Natural killer cell (primary cell): Measurements from ENCODE around the gene BICC1. TPM values are rescaled to one million over a fixed set of nuclear protein-coding genes. Genes with fewer than 3 reads are reported as not detected.

Experiments used
- ATAC-seq, 3 donors: fragments of 150-1000 bp in 2 of 3; fragments of 200-7000 bp in 1 of 3; cut with Tn5 transposase; 1 replicate in 1 of 3; 2 replicates in 2 of 3; pipeline ENCODE4 v1.10.0; 2021; ENCODE audit warnings: mild to moderate bottlenecking in 2 of 3, moderate library complexity in 2 of 3
- DNase-seq, 2 donors: peaks; one replicate each; pipeline versions ENCODE4 v3.0.0 to v3.0.0-alpha.2; 2013 to 2021; ENCODE audit warnings: mixed read lengths in 1 of 2
- H3K27ac ChIP-seq: one replicate; pipeline ENCODE4 v1.5.1; 2013; ENCODE audit warnings: mild to moderate bottlenecking, low read length
- H3K27me3 ChIP-seq: one replicate; pipeline ENCODE4 v1.6.1; 2013; ENCODE audit warnings: low read length; ENCODE audit not compliant: control insufficient read depth, insufficient read depth
- H3K36me3 ChIP-seq: one replicate; pipeline ENCODE4 v1.6.1; 2013; ENCODE audit warnings: low read length; ENCODE audit not compliant: control insufficient read depth, insufficient read depth
- H3K4me1 ChIP-seq: one replicate; pipeline ENCODE4 v1.6.1; 2013; ENCODE audit warnings: low read length; ENCODE audit not compliant: control insufficient read depth, insufficient read depth
- H3K4me3 ChIP-seq: one replicate; pipeline ENCODE4 v1.5.1; 2013; ENCODE audit warnings: low read length
- H3K9me3 ChIP-seq: one replicate; pipeline ENCODE4 v1.6.1; 2013; ENCODE audit warnings: low read length; ENCODE audit not compliant: control insufficient read depth, insufficient read depth
- H3K27ac Mint-ChIP-seq, 2 donors: one replicate each; pipeline ENCODE4 v1.8.0; 2022; ENCODE audit warnings: mild to moderate bottlenecking in 2 of 2, mixed read lengths in 2 of 2, moderate library complexity in 1 of 2
- H3K27me3 Mint-ChIP-seq, 2 donors: one replicate each; pipeline ENCODE4 v1.8.0; 2022; ENCODE audit warnings: low read depth in 2 of 2, mixed read lengths in 2 of 2
- H3K36me3 Mint-ChIP-seq: one replicate; pipeline ENCODE4 v1.8.0; 2022; ENCODE audit warnings: mixed read lengths
- H3K4me1 Mint-ChIP-seq, 2 donors: one replicate each; pipeline ENCODE4 v1.8.0; 2022; ENCODE audit warnings: mixed read lengths in 2 of 2
- H3K4me3 Mint-ChIP-seq: one replicate; pipeline ENCODE4 v1.8.0; 2022; ENCODE audit warnings: mild to moderate bottlenecking, moderate library complexity, mixed read lengths
- H3K9me3 Mint-ChIP-seq, 2 donors: one replicate each; pipeline ENCODE4 v1.8.0; 2022; ENCODE audit warnings: mixed read lengths in 2 of 2
- WGBS: methylation state at CpG from one replicate; pipeline ENCODE4 v1.1.7; 2013; ENCODE audit warnings: missing lambda C conversion rate; ENCODE audit not compliant: insufficient coverage; 5-methylcytosine and 5-hydroxymethylcytosine counted together
- intact Hi-C: fragments of 100-400 bp; cut with micrococcal nuclease; formaldehyde crosslinking; loops from one replicate; pipeline ENCODE4 v1.14.2; 2022
- total RNA-seq, 4 donors: library from RNA; stranded (reverse); fragments of 120-200 nt in 1 of 4; gene quantifications; one replicate each; pipeline versions ENCODE4 v1.2.3 to v1.2.4, GENCODE V29; 2013 to 2022
- TF ChIP-seq, protein P1 (sequence below): fragments of 200-600 bp; IDR thresholded peaks from one replicate; pipeline ENCODE4 v1.8.0; 2022; ENCODE audit warnings: antibody characterized with exemption

The BICC1 gene
- total RNA-seq, 3 donors from 2014 or later (not counting 1 experiment from before 2014, with no cell fraction given) = 0.14 TPM; not detected in 2

DNA sequence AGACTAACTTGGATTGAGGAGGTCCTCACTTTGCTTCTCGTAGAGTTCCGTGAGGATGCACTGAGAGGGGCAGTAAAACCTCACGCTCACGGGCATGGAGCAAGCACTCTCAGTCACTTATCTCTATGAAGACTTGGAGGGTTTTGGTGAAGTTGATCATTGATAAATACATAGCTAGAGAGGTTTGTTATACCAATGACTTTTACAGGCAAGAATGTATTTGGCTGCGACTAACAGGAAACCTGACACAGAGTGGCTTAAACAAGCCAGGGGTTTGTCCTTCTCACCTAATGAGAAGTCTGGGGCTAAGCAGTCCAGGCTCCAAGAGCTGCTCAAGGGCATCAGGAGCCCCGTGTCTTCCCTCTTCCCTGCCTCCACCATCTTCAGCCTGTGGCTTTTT lies 6.1 kb downstream of the BICC1 start:
- intact Hi-C loops = no loop called here
- ATAC-seq (no peak), DNase-seq (no peak)
- peaks cover 0 to 8% of the 10 kb centered on the region in 2 donors for H3K27me3 Mint-ChIP-seq
- H3K27ac ChIP-seq = no peak overlapping the region
- H3K27me3 ChIP-seq = peaks cover 6% of the 10 kb centered on the region
- no peaks in the 10 kb centered on the region for H3K9me3 ChIP-seq
- 83% methylated on average over 6 of the region's 6 CpGs for WGBS
- no peak overlapping the region for H3K4me3 Mint-ChIP-seq
- H3K9me3 Mint-ChIP-seq = peaks cover 0 to 4% of the 10 kb centered on the region in 2 donors
- no peak overlapping the region for H3K4me3 ChIP-seq
- TF ChIP-seq, protein P1, sequence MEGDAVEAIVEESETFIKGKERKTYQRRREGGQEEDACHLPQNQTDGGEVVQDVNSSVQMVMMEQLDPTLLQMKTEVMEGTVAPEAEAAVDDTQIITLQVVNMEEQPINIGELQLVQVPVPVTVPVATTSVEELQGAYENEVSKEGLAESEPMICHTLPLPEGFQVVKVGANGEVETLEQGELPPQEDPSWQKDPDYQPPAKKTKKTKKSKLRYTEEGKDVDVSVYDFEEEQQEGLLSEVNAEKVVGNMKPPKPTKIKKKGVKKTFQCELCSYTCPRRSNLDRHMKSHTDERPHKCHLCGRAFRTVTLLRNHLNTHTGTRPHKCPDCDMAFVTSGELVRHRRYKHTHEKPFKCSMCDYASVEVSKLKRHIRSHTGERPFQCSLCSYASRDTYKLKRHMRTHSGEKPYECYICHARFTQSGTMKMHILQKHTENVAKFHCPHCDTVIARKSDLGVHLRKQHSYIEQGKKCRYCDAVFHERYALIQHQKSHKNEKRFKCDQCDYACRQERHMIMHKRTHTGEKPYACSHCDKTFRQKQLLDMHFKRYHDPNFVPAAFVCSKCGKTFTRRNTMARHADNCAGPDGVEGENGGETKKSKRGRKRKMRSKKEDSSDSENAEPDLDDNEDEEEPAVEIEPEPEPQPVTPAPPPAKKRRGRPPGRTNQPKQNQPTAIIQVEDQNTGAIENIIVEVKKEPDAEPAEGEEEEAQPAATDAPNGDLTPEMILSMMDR = no peak
- no peaks in the 10 kb centered on the region for H3K36me3 Mint-ChIP-seq
- no peaks in the 10 kb centered on the region for H3K4me1 Mint-ChIP-seq
- peaks cover under 1% of the 10 kb centered on the region for H3K4me1 ChIP-seq
- H3K36me3 ChIP-seq = no peaks in the 10 kb centered on the region
- no peak overlapping the region for H3K27ac Mint-ChIP-seq

DNA sequence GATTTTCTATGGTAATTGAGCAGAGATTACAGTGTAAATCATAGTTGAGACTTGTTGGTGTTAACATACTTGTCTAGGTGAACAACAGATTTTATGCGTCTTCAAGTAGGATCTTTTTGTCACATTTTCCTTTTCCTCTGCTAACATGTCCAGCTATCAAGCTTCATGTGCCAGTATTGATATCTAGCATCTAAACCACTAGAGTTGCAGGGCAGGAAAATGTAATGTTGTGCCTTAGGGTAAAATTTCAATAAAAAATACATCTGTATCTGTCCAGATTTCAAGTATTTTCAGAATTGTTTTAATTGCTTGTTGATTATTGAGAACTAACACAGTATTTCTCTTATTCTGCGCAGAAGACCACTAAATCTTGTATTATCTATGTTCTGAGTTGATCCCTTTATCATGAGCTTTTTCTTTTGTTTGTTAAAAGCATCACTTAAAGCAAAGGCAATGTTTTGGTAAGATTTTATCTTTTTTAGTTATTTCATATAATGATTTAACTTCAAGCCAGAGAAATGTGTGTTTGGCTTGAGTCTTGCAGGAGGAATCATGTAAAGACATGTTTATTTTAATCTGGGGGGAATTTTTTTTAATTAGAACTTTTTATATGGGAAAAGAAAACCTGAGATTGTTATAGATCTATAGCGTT lies 16.5 kb downstream of the BICC1 start:
- intact Hi-C loops = no loop called here
- no peaks in the 10 kb centered on the region for H3K27me3 ChIP-seq
- Mint-ChIP-seq H3K4me3 (no peak overlapping the region), H3K4me1 (no peaks in the 10 kb centered on the region), H3K27ac (no peak overlapping the region), H3K9me3 (peaks cover 0 to 2% of the 10 kb centered on the region in 2 donors), H3K27me3 (no peaks in the 10 kb centered on the region), H3K36me3 (no peaks in the 10 kb centered on the region)
- WGBS = 0% methylated on average over 1 of the region's 3 CpGs
- no peaks in the 10 kb centered on the region for H3K4me1 ChIP-seq
- H3K27ac ChIP-seq = no peak overlapping the region
- no peaks in the 10 kb centered on the region for H3K36me3 ChIP-seq
- ATAC-seq = no peak
- TF ChIP-seq, protein P1 = no peak
- H3K9me3 ChIP-seq = no peaks in the 10 kb centered on the region
- DNase-seq = no peak
- H3K4me3 ChIP-seq = no peak overlapping the region

DNA sequence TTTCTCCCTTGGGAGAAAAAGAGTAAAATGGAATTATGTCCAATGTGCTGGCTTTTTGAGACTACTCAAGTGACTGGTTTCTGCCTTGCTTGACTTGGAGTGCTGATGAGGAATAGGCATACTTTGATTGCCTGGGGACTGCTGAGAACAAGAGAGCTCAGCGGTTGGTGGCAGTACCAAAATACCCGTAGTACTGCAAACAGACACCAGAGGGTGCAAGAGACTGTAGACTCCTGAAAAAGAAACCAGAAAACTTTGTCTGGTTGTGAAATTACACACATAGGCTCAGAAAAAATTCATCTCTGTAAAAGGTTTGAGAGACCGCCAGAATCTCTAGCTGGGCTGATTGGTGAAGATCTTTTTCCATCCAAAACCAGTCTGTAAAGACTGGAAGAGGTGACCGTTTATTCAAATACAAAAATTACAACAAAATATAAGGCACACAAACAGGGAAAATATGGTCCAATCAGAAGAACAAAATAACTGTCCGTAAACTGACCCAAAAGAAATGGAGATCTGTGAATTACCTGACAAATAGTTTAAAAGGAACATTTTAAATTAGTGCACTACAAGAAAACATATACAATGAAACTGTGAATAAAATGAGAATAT lies 18.5 kb downstream of the BICC1 start:
- DNase-seq (peak in 1 of 2 donors; percentile 59), ATAC-seq (peak in 2 of 3 donors; percentile 46 to 77)
- Histone ChIP-seq H3K27ac (no peak overlapping the region), H3K4me1 (no peaks in the 10 kb centered on the region), H3K4me3 (no peak overlapping the region), H3K36me3 (no peaks in the 10 kb centered on the region), H3K27me3 (no peaks in the 10 kb centered on the region), H3K9me3 (no peaks in the 10 kb centered on the region)
- WGBS = 25% methylated on average over 2 of the region's 5 CpGs
- Mint-ChIP-seq H3K4me3 (no peak overlapping the region), H3K27me3 (no peaks in the 10 kb centered on the region), H3K9me3 (peaks cover 0 to 9% of the 10 kb centered on the region in 2 donors), H3K36me3 (no peaks in the 10 kb centered on the region), H3K4me1 (no peaks in the 10 kb centered on the region), H3K27ac (no peak overlapping the region)
- TF ChIP-seq, protein P1 = peak; percentile 35
- intact Hi-C loops = no loop called here
